ENCODE measurements around the gene CRYAA. TPM values are rescaled to one million over a fixed set of nuclear protein-coding genes. Genes with fewer than 3 reads are reported as not detected.
"Not testable (repeated sequence)": the region's sequence is repeated elsewhere in the genome, so short reads cannot be mapped to it uniquely, and the experiment has no call there.

The CRYAA gene
- total RNA-seq, 1 experiment from 2014 or later, result not detected

GRCh38 chr21:43181033-43181432, 12.2 kb downstream of the CRYAA start:
- H2AK5ac ChIP-seq (ENCODE audit: insufficient read length, low read length); H3T11ph ChIP-seq (ENCODE audit: low read length); H3K4me1 Mint-ChIP-seq; H3K9me3 Mint-ChIP-seq; H4K20me1 ChIP-seq (ENCODE audit: control insufficient read depth, insufficient read depth, insufficient read length); H2BK12ac ChIP-seq (ENCODE audit: insufficient read length, low read depth, low read length); H3K14ac ChIP-seq (ENCODE audit: insufficient read depth, low read length); H3K18ac ChIP-seq (ENCODE audit: insufficient read length, low read depth, low read length); H3K9me3 ChIP-seq (ENCODE audit: control insufficient read depth, low read depth, low read length); H3K56ac ChIP-seq (ENCODE audit: insufficient read length, low read depth, low read length); H2BK120ac ChIP-seq (ENCODE audit: low read depth, low read length, poor library complexity, severe bottlenecking); H3K27ac Mint-ChIP-seq; H3K4me1 ChIP-seq (ENCODE audit: insufficient read depth, low read length); H4K5ac ChIP-seq (ENCODE audit: insufficient read length, low read depth, low read length); DNase-seq; H4K8ac ChIP-seq (replicated peaks; ENCODE audit: insufficient read length, low read depth, low read length); H3K9ac ChIP-seq (ENCODE audit: extremely low read depth, insufficient read length, low read length); H3K36me3 Mint-ChIP-seq (ENCODE audit: insufficient read depth in 1 of 3, low read depth in 3 of 3); H3K27ac ChIP-seq (ENCODE audit: insufficient read length, low read depth, low read length); H2BK5ac ChIP-seq (ENCODE audit: insufficient read length, low read length); H3K27me3 ChIP-seq (ENCODE audit: insufficient read depth, low read length); H2BK20ac ChIP-seq (ENCODE audit: low read depth, low read length, poor library complexity, severe bottlenecking); H2AFZ ChIP-seq (ENCODE audit: low read length); H3K79me2 ChIP-seq (ENCODE audit: insufficient read depth, low read length); H3K27me3 Mint-ChIP-seq (ENCODE audit: low read depth); H3K79me1 ChIP-seq (ENCODE audit: insufficient read depth, low read depth, low read length, poor library complexity, severe bottlenecking); H3K23ac ChIP-seq (ENCODE audit: insufficient read length, low read depth, low read length); H3K4me3 Mint-ChIP-seq; H2BK15ac ChIP-seq (ENCODE audit: low read depth, low read length); H3K4me2 ChIP-seq (ENCODE audit: insufficient read depth, insufficient read length, low read length); H3K4ac ChIP-seq (ENCODE audit: low read depth, low read length); H3K23me2 ChIP-seq (ENCODE audit: insufficient read length, low read depth, low read length, poor library complexity, severe bottlenecking); H4K91ac ChIP-seq (ENCODE audit: insufficient read length, low read depth, low read length): not testable (repeated sequence)
- no CpG with 5 or more reads among the region's 15 CpGs for WGBS (ENCODE audit: extremely low coverage, insufficient read length, low lambda C conversion rate)

GRCh38 chr21:43187268-43187667, 18.5 kb downstream of the CRYAA start:
- H3K14ac ChIP-seq (ENCODE audit: insufficient read depth, low read length); H2BK120ac ChIP-seq (ENCODE audit: low read depth, low read length, poor library complexity, severe bottlenecking); H3T11ph ChIP-seq (ENCODE audit: low read length); H3K27ac Mint-ChIP-seq; H2AFZ ChIP-seq (ENCODE audit: low read length); H3K4me3 Mint-ChIP-seq; H3K4me1 ChIP-seq (ENCODE audit: insufficient read depth, low read length); H2AK5ac ChIP-seq (ENCODE audit: insufficient read length, low read length); H3K27ac ChIP-seq (ENCODE audit: insufficient read length, low read depth, low read length); H4K20me1 ChIP-seq (ENCODE audit: control insufficient read depth, insufficient read depth, insufficient read length); H3K4ac ChIP-seq (ENCODE audit: low read depth, low read length); H2BK5ac ChIP-seq (ENCODE audit: insufficient read length, low read length); H4K8ac ChIP-seq (replicated peaks; ENCODE audit: insufficient read length, low read depth, low read length); H3K18ac ChIP-seq (ENCODE audit: insufficient read length, low read depth, low read length); H3K27me3 Mint-ChIP-seq (ENCODE audit: low read depth); H3K79me2 ChIP-seq (ENCODE audit: insufficient read depth, low read length); H3K27me3 ChIP-seq (ENCODE audit: insufficient read depth, low read length); H3K4me2 ChIP-seq (ENCODE audit: insufficient read depth, insufficient read length, low read length); H2BK20ac ChIP-seq (ENCODE audit: low read depth, low read length, poor library complexity, severe bottlenecking); H3K9me3 Mint-ChIP-seq; H3K4me1 Mint-ChIP-seq; H3K23ac ChIP-seq (ENCODE audit: insufficient read length, low read depth, low read length); H3K36me3 Mint-ChIP-seq (ENCODE audit: insufficient read depth in 1 of 3, low read depth in 3 of 3); H2BK15ac ChIP-seq (ENCODE audit: low read depth, low read length); H4K5ac ChIP-seq (ENCODE audit: insufficient read length, low read depth, low read length); H3K9me3 ChIP-seq (ENCODE audit: control insufficient read depth, low read depth, low read length); H2BK12ac ChIP-seq (ENCODE audit: insufficient read length, low read depth, low read length); H4K91ac ChIP-seq (ENCODE audit: insufficient read length, low read depth, low read length); H3K9ac ChIP-seq (ENCODE audit: extremely low read depth, insufficient read length, low read length); H3K23me2 ChIP-seq (ENCODE audit: insufficient read length, low read depth, low read length, poor library complexity, severe bottlenecking); H3K79me1 ChIP-seq (ENCODE audit: insufficient read depth, low read depth, low read length, poor library complexity, severe bottlenecking); DNase-seq; H3K56ac ChIP-seq (ENCODE audit: insufficient read length, low read depth, low read length): not testable (repeated sequence)
- WGBS (ENCODE audit: extremely low coverage, insufficient read length, low lambda C conversion rate), result no CpG with 5 or more reads among the region's 7 CpGs
